Right forelimb (tissue), 1 donor: ENCODE data around the gene NAPSA.

Experiments
- DNase-seq: peaks from one replicate; pipeline ENCODE4 v3.0.0-alpha.2; 2018

Gene NAPSA

GRCh38 chr19:50313812-50314536, 51.5 kb downstream of the NAPSA start:
- no peak for DNase-seq

- DNase-seq, result no peak
Observed at GRCh38 chr19:50312967-50313811, 52.2 kb downstream of the NAPSA start.

- DNase-seq, result no peak
Observed at GRCh38 chr19:50311723-50312635, 53.5 kb downstream of the NAPSA start.

GRCh38 chr19:50310759-50311465, 54.5 kb downstream of the NAPSA start:
- DNase-seq, result no peak

- no peak for DNase-seq
Observed at GRCh38 chr19:50309396-50310125, 55.9 kb downstream of the NAPSA start.

- no peak for DNase-seq
Observed at GRCh38 chr19:50308991-50309390, 56.4 kb downstream of the NAPSA start.
